NCI-H2227 (cell line): Measurements from ENCODE around the gene ARPC3.
"Not testable (repeated sequence)": the region's sequence is repeated elsewhere in the genome, so short reads cannot be mapped to it uniquely, and the experiment has no call there.

Experiments used
- DNase-seq: peaks from one replicate; lab custom pipeline; 2025; ENCODE audit not compliant: unreplicated experiment; lab: John Stamatoyannopoulos, UW

The ARPC3 gene

GRCh38 chr12:110449799-110450497 is at the start of gene ARPC3:
TSS of gene ARPC3 (minus strand) at chr12:110450337. CDS start at chr12:110450260, 77 bp downstream.
- peak; percentile 98 for DNase-seq

GRCh38 chr12:110498984-110499706 is 49.0 kb upstream of the ARPC3 start:
- DNase-seq, result no peak

- DNase-seq, result no peak
These were observed 25.3 kb upstream of the ARPC3 start for GRCh38 chr12:110475426-110475825.

- peak; percentile 99 for DNase-seq
These were observed 18.3 kb upstream of the ARPC3 start, which contains the start of the genes FAM216A and GPN3 for GRCh38 chr12:110468214-110469048. TSS of gene FAM216A (plus strand) at chr12:110468845. CDS start at chr12:110468876, 31 bp downstream. TSS of gene GPN3 (minus strand) at chr12:110468257. CDS start at chr12:110468203, 54 bp downstream.

- DNase-seq, result no peak
These were observed 17.7 kb upstream of the ARPC3 start for GRCh38 chr12:110467847-110468213.

GRCh38 chr12:110466791-110467190 is 16.7 kb upstream of the ARPC3 start:
- no peak for DNase-seq

- DNase-seq, result not testable (repeated sequence)
These were observed 15.6 kb upstream of the ARPC3 start for GRCh38 chr12:110465765-110466164.

- no peak for DNase-seq
These were observed 14.9 kb upstream of the ARPC3 start for GRCh38 chr12:110465024-110465423.

- DNase-seq, result not testable (repeated sequence)
These were observed 11.1 kb upstream of the ARPC3 start for GRCh38 chr12:110461189-110461588.

- DNase-seq, result no peak
These were observed 8.6 kb upstream of the ARPC3 start for GRCh38 chr12:110458756-110459155.

GRCh38 chr12:110453569-110454296 is 3.6 kb upstream of the ARPC3 start:
- no peak for DNase-seq

GRCh38 chr12:110451263-110451662 is 1.1 kb upstream of the ARPC3 start:
- no peak for DNase-seq

- no peak for DNase-seq
These were observed 5.7 kb downstream of the ARPC3 start for GRCh38 chr12:110444455-110444854.

GRCh38 chr12:110436231-110436630 is 13.9 kb downstream of the ARPC3 start:
- no peak for DNase-seq

- DNase-seq, result no peak
These were observed 18.1 kb downstream of the ARPC3 start for GRCh38 chr12:110431957-110432587.

GRCh38 chr12:110429676-110430075 is 20.5 kb downstream of the ARPC3 start:
- not testable (repeated sequence) for DNase-seq

GRCh38 chr12:110426406-110426805 is 23.7 kb downstream of the ARPC3 start:
- DNase-seq, result no peak

GRCh38 chr12:110424237-110424636 is 25.9 kb downstream of the ARPC3 start:
- DNase-seq, result no peak

GRCh38 chr12:110421701-110422100 is 28.4 kb downstream of the ARPC3 start:
- DNase-seq, result no peak

- DNase-seq, result no peak
These were observed 28.9 kb downstream of the ARPC3 start for GRCh38 chr12:110421159-110421661.
